GM20431 (cell line): ENCODE data around the gene ZNF678.
"Not testable (repeated sequence)": the region's sequence is repeated elsewhere in the genome, so short reads cannot be mapped to it uniquely, and the experiment has no call there.

ENCODE experiments used
- in situ Hi-C: fragments of 300-500 bp; cut with MseI, MboI; formaldehyde crosslinking; loops from one replicate; pipeline ENCODE4 v1.15.0; 2020; ENCODE audit warnings: low sequenced_read_pairs; ENCODE audit not compliant: unreplicated experiment

ZNF678 gene

DNA sequence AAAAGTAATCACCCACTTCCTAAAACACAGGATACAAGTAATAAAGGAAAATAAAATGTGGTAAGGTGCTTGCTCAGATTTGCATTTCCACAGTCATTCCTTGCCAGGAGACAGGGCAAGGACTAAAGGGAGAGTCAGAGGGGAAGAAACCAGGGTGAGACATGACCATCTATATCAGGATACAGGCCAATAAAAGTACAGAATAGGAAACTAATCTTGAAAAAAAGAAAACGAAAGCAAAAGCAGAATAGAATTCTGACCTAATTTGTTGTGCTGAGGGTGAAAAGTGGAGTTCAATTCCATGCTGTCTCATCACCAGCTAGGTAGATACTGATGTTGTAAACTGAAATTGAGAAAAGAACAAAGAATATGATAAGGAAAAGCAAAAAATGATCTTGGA lies 144.5 kb downstream of the ZNF678 start:
- in situ Hi-C loops = no loop called here

DNA sequence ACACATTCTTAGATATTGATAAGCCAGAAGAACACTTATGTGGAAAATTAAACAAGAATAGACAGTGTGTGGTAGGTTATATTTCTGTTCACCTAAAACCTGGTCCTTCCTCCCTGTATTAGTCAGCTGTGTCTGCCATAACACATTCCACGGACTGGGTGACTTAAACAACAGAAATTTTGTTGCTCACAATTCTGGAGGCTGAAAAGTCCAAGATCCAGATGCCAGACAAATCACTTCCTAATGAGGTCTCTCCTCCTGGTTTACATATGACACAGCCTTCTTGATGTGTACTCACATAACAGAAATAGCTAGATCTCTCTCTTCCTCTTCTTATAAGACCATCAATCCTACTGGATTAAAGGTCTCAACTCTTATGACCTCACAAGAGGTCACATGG lies 146.1 kb downstream of the ZNF678 start:
- in situ Hi-C loops = no loop called here

- in situ Hi-C loops = not testable (repeated sequence)
Measured at GRCh38 chr1:227710474-227710873, 147.1 kb downstream of the ZNF678 start.

- in situ Hi-C loops = no loop called here
Measured at GRCh38 chr1:227712648-227713047, 149.3 kb downstream of the ZNF678 start.

GRCh38 chr1:227718932-227719331 lies 155.6 kb downstream of the ZNF678 start:
- in situ Hi-C loops = no loop called here

GRCh38 chr1:227723474-227723873 lies 160.1 kb downstream of the ZNF678 start:
- in situ Hi-C loops = no loop called here

DNA sequence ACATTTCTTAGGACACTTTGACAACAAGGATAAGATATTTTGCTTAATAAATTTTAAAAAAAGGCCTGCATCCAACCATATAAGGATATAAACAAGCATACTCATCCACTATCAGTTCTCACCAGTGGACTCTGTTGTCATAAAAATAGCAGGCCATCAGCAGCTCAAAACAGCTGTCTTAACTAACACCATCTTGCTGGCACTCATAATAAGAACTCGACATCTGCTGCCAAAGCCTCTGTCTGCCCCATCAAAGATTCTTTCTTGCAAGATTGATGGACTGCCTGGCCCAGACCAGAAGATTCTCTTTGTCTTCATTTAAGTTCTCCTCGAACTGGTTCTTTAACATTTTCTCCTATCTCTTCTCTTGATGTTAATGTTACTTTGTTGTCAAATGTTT lies 161.7 kb downstream of the ZNF678 start:
- in situ Hi-C loops = no loop called here

DNA sequence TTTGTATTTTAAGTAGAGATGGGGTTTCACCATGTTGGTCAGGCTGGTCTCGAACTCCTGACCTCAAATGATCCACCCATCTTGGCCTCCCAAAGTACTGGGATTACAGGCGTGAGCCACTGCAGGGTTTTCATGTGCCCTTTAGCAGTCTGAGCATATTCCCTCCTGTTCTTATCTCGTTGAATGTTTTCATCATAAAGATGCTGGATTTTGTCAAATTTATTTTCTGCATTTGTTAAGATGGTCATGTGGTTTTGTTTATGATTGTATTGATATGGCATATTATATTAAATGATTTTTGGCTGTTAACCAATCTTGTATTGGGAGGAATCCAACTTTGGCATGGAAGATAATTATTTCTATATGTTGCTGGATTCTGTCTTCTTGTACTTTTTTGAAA lies 163.0 kb downstream of the ZNF678 start:
- in situ Hi-C loops = no loop called here
